Measurements from ENCODE around the gene TMEM209.

Gene TMEM209

GRCh38 chr7:130118294-130118693, 86.9 kb downstream of the TMEM209 start:
- no peak for DNase-seq

GRCh38 chr7:130114776-130115175, 90.4 kb downstream of the TMEM209 start:
- DNase-seq: no peak
